Adrenal gland (tissue), 5 donors: ENCODE results near the gene NTF3.

Experiments
- POLR2A ChIP-seq, 2 donors: fragments of 450-650 bp; IDR thresholded peaks; one replicate each; pipeline ENCODE4 v1.6.1; 2017; ENCODE audit warnings: antibody characterized with exemption in 2 of 2, mild to moderate bottlenecking in 2 of 2, moderate library complexity in 1 of 2
- TF ChIP-seq, protein P1 (sequence below), 6 experiments: fragments of 450-650 bp in 4 of 6; fragments of 200-600 bp in 2 of 6; sonication (generic) in 1 of 6; IDR thresholded peaks; 1 replicate in 5 of 6; 2 replicates in 1 of 6; pipeline versions ENCODE4 v1.5.1 to v1.8.0; 2016 to 2021; ENCODE audit warnings: antibody characterized with exemption in 6 of 6, mild to moderate bottlenecking in 2 of 6, moderate library complexity in 1 of 6
- donor health status: DM: no; HTN: no; CAD: no.

DNA sequence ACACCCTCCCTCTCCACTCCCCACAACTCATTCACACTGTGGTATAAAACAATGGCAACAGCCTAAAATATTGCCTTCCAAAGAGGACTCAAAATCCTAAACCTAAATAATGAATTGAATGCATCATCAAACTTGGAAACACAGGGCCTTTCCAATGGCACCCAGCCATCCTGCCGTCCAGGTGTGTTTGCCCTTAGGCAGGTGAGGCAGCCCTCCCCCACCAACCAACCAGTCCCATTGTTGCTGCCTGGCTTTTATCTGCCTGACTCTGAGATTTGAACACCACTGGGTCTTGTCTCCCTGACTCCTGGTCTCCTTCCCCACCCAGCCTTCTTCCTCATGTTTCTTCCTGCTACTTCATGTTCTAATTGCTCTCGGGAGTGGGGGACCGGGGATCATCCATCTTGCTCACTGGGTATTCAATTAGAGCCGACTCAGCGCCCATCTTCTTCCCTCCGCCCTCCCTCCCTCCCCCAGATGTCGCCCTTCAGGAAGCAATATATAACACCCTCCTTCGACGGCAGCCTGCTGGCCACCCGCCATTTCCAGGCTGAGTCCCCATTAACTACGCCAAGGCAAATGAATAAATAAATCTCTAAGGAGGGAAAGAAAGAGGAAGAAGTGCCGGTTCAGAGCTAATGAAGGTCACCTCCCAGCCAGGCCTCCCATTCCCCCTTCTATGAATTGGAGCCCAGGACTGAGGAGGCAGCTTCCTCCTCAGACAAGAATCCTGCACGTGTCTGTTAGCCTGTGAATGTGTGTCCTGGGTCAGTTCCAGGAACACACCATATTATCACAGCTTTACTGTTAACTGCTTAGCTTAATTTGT lies 36.3 kb upstream of the NTF3 start:
- TF ChIP-seq, protein P1, sequence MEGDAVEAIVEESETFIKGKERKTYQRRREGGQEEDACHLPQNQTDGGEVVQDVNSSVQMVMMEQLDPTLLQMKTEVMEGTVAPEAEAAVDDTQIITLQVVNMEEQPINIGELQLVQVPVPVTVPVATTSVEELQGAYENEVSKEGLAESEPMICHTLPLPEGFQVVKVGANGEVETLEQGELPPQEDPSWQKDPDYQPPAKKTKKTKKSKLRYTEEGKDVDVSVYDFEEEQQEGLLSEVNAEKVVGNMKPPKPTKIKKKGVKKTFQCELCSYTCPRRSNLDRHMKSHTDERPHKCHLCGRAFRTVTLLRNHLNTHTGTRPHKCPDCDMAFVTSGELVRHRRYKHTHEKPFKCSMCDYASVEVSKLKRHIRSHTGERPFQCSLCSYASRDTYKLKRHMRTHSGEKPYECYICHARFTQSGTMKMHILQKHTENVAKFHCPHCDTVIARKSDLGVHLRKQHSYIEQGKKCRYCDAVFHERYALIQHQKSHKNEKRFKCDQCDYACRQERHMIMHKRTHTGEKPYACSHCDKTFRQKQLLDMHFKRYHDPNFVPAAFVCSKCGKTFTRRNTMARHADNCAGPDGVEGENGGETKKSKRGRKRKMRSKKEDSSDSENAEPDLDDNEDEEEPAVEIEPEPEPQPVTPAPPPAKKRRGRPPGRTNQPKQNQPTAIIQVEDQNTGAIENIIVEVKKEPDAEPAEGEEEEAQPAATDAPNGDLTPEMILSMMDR (IDR thresholded peaks at IDR 0.05) = no peak
- TF ChIP-seq POLR2A (IDR thresholded peaks at IDR 0.05) = no peak
